LHCN-M2 (cell line): ENCODE results near the gene F12. TPM values are rescaled to one million over a fixed set of nuclear protein-coding genes. Genes with fewer than 3 reads are reported as not detected.

Source experiments
- DNase-seq: peaks from one replicate; pipeline ENCODE4 v3.0.0-alpha.2; 2012; ENCODE audit warnings: low read depth
- polyA plus RNA-seq: library from polyadenylated mRNA; unstranded; fragments of >200 nt; gene quantifications from one replicate; pipeline ENCODE4 v1.2.1, GENCODE V29; 2012; ENCODE audit warnings: missing spikeins
- total RNA-seq: library from RNA; depleted of rRNA; stranded (reverse); fragments of >200 nt; gene quantifications from 2 replicates; pipeline ENCODE4 v1.2.3, GENCODE V29; 2014; rRNA removed

The F12 gene
- 3.1 and 3.6 TPM in 2 replicates for total RNA-seq
- polyA plus RNA-seq: 1.6 TPM

DNA sequence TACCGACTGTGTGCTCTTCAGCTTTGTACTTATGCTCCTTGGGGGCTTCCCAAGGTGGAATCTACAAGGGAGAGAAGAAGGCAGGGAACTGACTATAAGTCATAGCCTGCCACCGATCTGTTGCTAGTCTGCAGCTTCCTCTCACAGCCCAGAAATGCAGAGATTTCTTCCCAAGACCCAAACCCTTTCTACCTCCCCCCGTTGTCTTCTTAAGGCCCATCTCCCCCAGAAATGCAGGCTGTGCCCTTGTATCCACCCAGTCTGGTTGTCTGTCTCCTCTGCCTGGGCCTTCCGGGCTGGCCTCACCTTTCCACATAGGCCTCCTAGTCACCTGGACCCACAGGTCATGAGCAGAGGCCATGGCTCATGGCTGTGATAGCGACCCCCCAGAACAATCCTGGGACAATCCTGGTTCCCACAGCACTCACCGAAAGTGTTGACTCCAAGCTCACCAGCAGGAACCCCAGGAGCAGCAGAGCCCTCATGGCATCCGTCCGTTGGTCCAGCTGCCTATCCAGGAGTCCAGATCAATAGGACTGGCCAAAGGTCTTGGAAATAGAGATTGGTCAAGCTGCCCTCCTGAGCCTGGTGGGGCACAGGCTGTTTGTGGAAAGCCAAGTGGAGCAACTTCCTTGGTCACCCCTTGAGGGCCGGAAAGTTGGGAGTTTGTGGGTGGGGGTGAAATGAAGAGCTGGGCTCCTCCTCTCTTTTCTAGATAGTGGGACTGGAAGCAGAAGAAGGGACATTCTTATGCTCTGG lies at the start of gene F12:
Gene F12 (minus strand): TSS at position 522 of the 759 bp plus-strand sequence. CDS start 37 bp downstream, at position 485.
- DNase-seq: no peak

- no peak for DNase-seq
Observed at GRCh38 chr5:177458912-177459350, 49.6 kb upstream of the F12 start.

GRCh38 chr5:177457852-177458681 lies 48.7 kb upstream of the F12 start:
- DNase-seq: no peak

GRCh38 chr5:177456976-177457851 lies 47.9 kb upstream of the F12 start:
- DNase-seq: peak; percentile 97

GRCh38 chr5:177456591-177456964 lies 47.2 kb upstream of the F12 start:
- DNase-seq: no peak

DNA sequence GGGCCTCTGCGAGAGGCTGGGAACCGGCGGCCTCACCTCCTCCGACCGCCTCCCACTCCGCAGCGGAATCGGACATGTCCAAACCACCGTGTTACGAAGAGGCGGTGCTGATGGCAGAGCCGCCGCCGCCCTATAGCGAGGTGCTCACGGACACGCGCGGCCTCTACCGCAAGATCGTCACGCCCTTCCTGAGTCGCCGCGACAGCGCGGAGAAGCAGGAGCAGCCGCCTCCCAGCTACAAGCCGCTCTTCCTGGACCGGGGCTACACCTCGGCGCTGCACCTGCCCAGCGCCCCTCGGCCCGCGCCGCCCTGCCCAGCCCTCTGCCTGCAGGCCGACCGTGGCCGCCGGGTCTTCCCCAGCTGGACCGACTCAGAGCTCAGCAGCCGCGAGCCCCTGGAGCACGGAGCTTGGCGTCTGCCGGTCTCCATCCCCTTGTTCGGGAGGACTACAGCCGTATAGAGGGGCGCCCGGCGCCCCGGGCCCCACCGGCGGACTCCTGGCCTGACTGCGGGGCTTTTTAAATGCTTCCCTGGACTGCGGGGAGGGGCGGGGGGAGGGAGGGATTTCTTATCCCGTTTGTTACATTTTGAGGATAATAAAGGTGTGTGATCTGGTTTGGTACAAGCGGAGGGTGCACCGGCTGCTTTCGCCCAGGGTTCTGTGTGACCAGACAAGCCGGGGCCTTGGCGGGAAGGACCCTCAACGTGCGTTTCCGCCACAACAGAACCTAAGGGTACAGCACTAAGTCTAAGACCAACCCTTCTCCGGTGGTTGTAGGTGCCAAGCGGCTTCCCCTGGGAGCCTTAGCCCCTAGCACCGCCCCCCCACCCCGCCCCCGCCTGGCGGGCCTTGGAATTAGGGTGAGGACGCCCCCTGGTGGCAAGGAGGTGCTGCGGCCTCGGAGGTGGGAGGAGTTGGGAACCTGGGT lies 46.6 kb upstream of the F12 start:
- DNase-seq: peak; percentile 76

DNA sequence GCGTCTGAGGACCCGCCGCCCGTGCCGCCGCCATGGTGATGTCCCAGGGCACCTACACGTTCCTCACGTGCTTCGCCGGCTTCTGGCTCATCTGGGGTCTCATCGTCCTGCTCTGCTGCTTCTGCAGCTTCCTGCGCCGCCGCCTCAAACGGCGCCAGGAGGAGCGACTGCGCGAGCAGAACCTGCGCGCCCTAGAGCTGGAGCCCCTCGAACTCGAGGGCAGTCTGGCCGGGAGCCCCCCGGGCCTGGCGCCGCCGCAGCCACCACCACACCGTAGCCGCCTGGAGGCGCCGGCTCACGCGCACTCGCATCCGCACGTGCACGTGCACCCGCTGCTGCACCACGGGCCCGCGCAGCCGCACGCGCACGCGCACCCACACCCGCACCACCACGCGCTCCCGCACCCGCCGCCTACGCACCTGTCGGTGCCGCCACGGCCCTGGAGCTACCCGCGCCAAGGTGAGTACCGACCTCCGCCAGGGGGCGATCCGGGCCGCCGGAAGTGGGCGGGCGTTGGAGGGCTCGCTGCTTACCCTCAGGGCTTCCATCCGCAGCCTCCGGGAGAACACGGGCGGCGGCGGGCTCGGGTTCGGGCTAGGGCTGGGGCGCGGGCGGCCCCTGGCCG lies 45.8 kb upstream of the F12 start:
- peak; percentile 50 for DNase-seq

DNA sequence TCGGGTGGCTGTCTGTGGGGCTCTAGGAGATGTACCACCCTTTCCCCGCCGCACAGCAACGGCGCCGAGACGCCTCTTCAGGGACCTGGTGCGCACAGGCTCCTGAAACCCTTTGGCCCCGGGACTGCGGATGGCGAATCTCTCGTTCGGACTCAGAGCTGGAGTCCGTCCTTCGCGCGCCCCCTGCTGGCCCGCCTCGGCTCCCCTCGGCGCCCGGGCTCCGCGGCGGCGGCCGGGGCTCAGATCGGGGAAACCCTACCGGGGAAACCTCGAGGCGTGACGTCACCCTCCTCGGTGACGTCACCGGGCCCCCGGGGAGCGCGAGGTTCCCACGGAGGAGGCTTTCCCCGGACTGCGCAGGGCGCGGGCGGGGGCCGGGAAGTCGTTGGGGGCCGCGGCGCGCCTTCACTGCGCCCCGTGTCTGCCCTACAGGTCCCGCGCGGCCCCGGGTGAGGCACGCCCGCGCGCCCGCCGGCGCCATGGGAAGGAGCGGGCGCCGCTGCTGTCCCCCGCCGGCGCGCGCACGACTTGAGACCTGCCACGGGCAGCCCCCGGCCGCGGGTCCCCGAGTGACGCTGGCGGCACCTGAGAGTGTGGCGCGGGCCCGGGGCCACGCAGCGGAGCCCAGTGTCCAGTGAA lies 45.2 kb upstream of the F12 start:
- peak; percentile 83 for DNase-seq

- no peak for DNase-seq
Observed at GRCh38 chr5:177453852-177454396, 44.6 kb upstream of the F12 start.

DNA sequence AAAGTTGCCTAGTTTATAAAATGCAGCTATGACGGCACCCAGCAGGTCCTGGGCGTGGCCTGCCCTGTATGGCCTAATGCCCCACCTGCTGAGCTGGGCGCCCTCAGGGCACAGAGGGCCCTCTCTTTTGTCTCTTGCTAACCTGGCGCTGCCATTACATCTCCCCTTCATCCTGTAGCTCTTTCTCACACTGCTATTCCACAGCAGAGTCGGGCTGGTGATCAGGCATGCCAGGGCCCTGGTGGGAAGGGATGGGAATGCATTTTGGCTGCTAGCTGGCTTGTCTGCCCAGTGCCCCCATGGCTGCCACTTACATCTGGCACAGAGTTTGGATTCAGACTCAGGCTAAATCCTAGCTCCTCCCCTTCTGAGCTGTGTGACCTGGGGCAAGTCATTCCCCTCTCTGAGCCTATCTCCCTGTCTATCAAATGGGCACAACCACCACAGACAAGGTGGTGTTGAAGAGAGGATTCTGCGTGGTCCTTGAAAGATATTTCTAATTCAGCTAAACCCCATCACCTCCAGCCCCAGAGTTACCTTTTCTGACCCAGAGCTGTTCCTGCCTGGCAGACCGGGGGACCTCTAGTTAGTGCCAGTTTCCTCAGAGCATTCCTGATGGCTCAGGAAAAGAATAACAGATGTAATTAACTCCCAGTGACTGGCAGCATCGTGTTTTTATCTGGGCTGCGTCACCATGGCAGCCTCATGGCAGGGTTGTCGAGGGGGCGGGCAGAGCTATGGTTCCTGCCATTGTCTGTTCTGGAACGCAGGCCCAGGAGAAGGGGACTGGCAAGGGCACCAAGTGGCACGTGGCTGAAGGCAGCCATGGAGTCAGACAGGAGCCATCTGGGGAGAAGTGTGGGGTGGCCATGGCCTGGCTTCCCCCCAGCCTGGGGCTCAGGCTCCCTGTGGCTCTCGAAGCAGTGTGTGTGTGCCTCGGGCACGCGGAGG lies 43.6 kb upstream of the F12 start:
- no peak for DNase-seq

GRCh38 chr5:177450667-177451424 lies 41.5 kb upstream of the F12 start:
- DNase-seq: no peak

DNA sequence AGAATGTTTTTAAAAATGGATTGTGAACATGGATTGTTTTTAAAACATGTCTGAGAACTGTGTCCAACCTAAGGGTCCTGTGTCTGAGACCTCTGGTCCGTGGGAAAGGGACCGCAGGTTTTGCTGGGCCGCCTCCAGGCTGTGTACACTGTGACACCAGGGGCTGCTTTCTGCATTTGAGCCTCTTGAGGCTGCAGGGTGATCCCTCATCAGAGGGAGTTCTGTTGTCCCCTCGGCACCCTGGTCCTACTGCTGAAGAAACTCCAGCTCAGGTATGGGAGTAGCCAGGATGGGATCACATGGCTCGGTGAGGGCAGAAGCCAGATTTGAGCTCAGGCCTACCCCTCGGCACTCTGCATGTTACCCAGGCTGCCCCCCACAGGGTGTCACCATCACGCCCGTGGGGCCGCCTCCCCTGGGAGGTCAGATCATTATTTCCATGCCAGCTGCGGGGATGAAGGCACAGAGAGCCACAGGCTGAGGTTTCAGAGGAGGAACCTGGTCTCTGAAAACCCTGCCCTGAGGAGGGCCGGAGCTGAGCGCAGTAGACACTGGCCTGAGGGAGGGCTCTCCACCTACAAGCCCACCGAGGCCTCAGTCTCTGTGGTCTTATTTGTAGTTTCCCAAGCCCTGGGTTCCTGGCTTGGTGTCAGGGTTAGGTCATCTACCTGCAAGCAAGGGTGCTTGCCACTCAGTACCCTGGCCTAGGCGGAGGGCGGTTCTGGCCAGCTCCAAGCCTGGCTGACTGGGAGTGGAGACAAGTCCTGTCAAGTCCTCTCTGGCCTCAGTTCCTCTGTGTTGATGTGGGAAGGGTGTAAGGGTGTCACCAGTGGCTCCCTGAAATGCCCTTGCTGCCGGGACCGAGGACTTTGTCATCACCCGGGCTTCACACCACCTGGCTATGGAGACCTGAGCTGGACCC lies 40.0 kb upstream of the F12 start:
- DNase-seq: no peak

DNA sequence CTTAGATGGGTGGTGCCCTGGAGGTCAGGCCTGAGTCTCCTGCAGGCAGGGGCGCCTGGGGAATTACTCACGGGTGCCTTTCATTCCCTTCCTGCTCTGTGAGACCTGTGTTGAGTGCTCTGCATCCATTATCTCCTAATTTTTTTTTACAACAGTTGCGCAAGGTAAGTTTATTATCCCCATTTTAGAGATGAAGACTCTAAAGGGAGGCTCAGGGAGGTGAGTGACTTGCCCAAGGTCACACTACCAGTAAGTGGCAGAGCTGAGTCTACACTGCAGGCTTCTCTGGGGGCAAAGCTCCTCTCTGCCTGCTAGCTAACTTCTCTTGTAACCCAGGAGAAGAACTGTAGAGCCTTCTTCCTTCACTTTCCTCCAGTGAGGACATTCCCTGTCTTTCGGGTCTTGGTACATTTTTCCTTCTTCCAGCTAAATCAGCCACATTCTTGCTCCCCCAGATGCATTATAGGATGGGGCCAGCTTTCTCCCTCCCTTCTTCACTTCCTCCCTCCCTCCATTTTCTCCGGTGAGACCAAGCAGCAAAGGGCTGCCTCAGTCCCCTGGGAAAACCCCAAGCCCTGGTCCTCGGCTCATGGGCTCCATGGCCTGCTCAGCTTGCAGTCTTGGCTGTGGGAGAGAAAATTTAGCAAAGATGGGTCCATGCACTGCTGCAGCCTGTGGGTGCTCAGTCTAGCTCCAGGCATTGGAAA lies 39.0 kb upstream of the F12 start:
- DNase-seq: no peak

DNA sequence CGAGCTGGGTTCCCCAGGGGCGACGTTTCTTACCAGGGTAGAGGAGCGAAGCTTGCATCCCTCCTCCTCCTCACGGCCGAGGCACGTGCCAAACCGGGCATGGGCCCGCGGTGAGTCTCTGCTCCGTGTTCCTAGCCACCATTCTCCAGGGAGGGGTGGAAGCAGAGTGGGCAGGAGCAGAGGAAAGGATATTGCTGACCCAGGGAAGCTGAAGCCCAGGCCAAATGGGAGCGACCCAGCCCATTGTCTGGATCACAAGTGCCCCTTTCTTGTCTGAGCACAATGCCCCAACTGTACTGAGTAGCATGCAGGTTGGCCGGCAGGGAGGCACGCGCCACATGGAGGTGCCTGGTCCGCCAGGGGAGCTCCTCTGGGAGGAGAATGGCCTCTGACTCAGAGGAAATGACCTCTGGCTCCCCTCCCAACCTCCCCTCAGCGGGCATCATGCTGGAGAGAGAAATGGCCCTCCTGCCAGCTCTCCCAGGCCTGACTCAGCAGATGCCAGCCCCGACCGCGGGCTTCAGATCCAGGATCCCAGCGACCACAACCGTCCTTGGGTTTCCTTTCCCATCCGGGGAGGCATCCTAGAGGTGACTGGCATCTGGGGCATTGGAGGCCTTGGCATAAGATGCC lies 38.4 kb upstream of the F12 start:
- DNase-seq: peak; percentile 99

GRCh38 chr5:177447066-177447610 lies 37.8 kb upstream of the F12 start:
- DNase-seq: peak; percentile 48
